ENCODE measurements around the gene EXTL1. TPM values are rescaled to one million over a fixed set of nuclear protein-coding genes. Genes with fewer than 3 reads are reported as not detected.

Gene EXTL1
- total RNA-seq, 1 donor from 2014 or later: 0.85 TPM

- Histone ChIP-seq H3K4me3 (peak overlapping the region in 1 of 2 donors; percentile 54), H3K27me3 (no peaks in the 10 kb centered on the region), H3K4me1 (peaks cover 0 to 6% of the 10 kb centered on the region in 2 donors), H3K27ac (no peak overlapping the region), H3K9me3 (no peaks in the 10 kb centered on the region), H3K36me3 (no peaks in the 10 kb centered on the region)
- TF ChIP-seq, protein P1, sequence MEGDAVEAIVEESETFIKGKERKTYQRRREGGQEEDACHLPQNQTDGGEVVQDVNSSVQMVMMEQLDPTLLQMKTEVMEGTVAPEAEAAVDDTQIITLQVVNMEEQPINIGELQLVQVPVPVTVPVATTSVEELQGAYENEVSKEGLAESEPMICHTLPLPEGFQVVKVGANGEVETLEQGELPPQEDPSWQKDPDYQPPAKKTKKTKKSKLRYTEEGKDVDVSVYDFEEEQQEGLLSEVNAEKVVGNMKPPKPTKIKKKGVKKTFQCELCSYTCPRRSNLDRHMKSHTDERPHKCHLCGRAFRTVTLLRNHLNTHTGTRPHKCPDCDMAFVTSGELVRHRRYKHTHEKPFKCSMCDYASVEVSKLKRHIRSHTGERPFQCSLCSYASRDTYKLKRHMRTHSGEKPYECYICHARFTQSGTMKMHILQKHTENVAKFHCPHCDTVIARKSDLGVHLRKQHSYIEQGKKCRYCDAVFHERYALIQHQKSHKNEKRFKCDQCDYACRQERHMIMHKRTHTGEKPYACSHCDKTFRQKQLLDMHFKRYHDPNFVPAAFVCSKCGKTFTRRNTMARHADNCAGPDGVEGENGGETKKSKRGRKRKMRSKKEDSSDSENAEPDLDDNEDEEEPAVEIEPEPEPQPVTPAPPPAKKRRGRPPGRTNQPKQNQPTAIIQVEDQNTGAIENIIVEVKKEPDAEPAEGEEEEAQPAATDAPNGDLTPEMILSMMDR (IDR thresholded peaks at IDR 0.05): no peak
- no peak for DNase-seq (ENCODE audit: low spot score in 2 of 2)
- intact Hi-C loops (cut with DNase I): no loop called here
These were observed 817 bp downstream of the EXTL1 start for GRCh38 chr1:26022404-26022779.

DNA sequence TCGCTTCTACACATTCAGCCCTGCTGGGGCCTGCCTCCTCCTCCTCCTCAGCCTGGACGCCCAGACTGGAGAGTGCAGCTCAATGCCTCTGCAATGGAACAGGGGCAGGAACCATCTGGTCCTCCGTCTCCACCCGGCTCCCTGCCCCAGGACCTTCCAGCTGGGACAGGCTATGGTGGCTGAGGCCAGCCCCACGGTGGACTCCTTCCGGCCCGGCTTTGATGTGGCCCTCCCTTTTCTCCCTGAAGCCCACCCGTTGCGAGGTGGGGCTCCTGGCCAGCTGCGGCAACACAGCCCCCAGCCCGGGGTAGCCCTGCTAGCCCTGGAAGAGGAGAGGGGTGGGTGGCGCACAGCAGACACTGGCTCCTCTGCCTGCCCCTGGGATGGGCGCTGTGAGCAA is 1.4 kb downstream of the EXTL1 start:
- Histone ChIP-seq H3K9me3 (no peaks in the 10 kb centered on the region), H3K4me1 (peaks cover 0 to 6% of the 10 kb centered on the region in 2 donors), H3K36me3 (no peaks in the 10 kb centered on the region), H3K27me3 (no peaks in the 10 kb centered on the region), H3K27ac (no peak overlapping the region), H3K4me3 (no peak overlapping the region)
- intact Hi-C loops (cut with DNase I): no loop called here
- TF ChIP-seq, protein P1 (IDR thresholded peaks at IDR 0.05): no peak
- no peak for DNase-seq (ENCODE audit: low spot score in 2 of 2)

DNA sequence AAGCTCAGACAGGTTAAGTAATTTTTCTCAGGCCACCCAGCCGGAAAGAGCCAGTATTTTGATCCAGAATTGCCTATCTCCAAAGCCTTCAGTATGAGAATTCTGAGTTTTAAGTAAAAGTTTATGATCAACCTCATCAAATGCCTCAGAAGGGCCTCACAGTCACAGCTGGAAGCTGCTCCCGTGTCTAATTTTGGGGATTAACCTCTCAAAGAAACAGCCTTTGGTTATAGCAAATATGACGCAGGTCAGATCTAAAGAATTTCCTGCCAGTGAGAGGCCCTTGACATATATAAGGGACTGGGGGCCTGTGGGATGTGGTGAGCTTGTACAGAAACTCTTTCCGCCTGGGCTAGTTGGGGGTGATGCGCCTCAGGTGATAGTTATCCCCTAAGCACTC is 2.3 kb downstream of the EXTL1 start:
- H3K4me3 ChIP-seq: no peak overlapping the region
- no peak overlapping the region for H3K27ac ChIP-seq
- TF ChIP-seq, protein P1 (IDR thresholded peaks at IDR 0.05): no peak
- H3K27me3 ChIP-seq: no peaks in the 10 kb centered on the region
- intact Hi-C loops (cut with DNase I): no loop called here
- peaks cover 0 to 6% of the 10 kb centered on the region in 2 donors for H3K4me1 ChIP-seq
- no peaks in the 10 kb centered on the region for H3K36me3 ChIP-seq
- no peak for DNase-seq (ENCODE audit: low spot score in 2 of 2)
- H3K9me3 ChIP-seq: no peaks in the 10 kb centered on the region

GRCh38 chr1:26025060-26025459 is 3.5 kb downstream of the EXTL1 start:
- peaks cover 0 to 6% of the 10 kb centered on the region in 2 donors for H3K4me1 ChIP-seq
- H3K36me3 ChIP-seq: no peaks in the 10 kb centered on the region
- no peaks in the 10 kb centered on the region for H3K9me3 ChIP-seq
- no peak overlapping the region for H3K27ac ChIP-seq
- no peak for DNase-seq (ENCODE audit: low spot score in 2 of 2)
- H3K27me3 ChIP-seq: no peaks in the 10 kb centered on the region
- intact Hi-C loops (cut with DNase I): no loop called here
- TF ChIP-seq, protein P1 (IDR thresholded peaks at IDR 0.05): no peak
- H3K4me3 ChIP-seq: no peak overlapping the region

GRCh38 chr1:26025517-26025916 is 3.9 kb downstream of the EXTL1 start:
- H3K4me3 ChIP-seq: no peak overlapping the region
- H3K36me3 ChIP-seq: no peaks in the 10 kb centered on the region
- H3K27ac ChIP-seq: no peak overlapping the region
- TF ChIP-seq, protein P1 (IDR thresholded peaks at IDR 0.05): no peak
- intact Hi-C loops (cut with DNase I): no loop called here
- peaks cover 0 to 6% of the 10 kb centered on the region in 2 donors for H3K4me1 ChIP-seq
- H3K27me3 ChIP-seq: no peaks in the 10 kb centered on the region
- no peaks in the 10 kb centered on the region for H3K9me3 ChIP-seq
- DNase-seq (ENCODE audit: low spot score in 2 of 2): no peak

Data from ascending aorta (tissue), 2 donors.